Measurements from ENCODE around the gene TESK2. TPM values are rescaled to one million over a fixed set of nuclear protein-coding genes. Genes with fewer than 3 reads are reported as not detected.

Gene TESK2
- total and polyA plus RNA-seq, 2 of the 13 experiments (the other 11 are each of a cell fraction or from before 2014, with no cell fraction given) = 5.5 to 9.6 TPM

DNA sequence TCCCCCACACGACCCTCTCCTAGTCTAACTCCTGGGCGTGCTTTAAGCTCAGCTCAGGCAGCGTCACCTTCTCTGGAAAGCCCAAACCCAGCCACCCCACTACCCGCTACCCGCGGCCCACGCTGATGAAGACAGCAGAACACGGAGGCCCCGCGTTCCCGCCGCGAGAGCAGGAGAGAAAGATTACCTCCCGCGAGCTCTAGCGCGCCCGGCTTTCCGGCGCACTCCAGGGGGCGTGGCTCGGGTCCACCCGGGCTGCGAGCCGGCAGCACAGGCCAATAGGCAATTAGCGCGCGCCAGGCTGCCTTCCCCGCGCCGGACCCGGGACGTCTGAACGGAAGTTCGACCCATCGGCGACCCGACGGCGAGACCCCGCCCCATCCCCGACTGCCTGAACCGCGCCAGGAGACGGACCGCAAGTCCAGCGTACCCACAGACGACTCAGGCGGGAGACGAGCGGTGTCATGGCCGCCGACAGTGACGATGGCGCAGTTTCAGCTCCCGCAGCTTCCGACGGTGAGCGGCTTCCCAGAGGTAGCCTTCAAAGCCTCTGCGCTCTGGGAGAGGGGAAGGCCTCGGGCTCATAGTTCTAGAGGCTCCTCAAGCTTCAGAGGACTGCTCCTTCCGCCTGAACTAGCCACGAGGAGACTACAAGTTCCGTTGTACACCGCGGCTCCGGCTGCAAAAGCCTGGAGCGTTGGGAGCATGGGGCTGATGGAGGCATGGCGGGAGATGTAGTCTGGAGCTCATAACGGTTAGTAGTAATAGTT lies 151.0 kb downstream of the TESK2 start, which contains the start of the genes MUTYH and TOE1 (continued):
- TF ChIP-seq, protein P1, sequence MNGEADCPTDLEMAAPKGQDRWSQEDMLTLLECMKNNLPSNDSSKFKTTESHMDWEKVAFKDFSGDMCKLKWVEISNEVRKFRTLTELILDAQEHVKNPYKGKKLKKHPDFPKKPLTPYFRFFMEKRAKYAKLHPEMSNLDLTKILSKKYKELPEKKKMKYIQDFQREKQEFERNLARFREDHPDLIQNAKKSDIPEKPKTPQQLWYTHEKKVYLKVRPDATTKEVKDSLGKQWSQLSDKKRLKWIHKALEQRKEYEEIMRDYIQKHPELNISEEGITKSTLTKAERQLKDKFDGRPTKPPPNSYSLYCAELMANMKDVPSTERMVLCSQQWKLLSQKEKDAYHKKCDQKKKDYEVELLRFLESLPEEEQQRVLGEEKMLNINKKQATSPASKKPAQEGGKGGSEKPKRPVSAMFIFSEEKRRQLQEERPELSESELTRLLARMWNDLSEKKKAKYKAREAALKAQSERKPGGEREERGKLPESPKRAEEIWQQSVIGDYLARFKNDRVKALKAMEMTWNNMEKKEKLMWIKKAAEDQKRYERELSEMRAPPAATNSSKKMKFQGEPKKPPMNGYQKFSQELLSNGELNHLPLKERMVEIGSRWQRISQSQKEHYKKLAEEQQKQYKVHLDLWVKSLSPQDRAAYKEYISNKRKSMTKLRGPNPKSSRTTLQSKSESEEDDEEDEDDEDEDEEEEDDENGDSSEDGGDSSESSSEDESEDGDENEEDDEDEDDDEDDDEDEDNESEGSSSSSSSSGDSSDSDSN (CRISPR knock-in tag; IDR thresholded peaks at IDR 0.05) = peak; percentile 92
- TF ChIP-seq, protein P2, sequence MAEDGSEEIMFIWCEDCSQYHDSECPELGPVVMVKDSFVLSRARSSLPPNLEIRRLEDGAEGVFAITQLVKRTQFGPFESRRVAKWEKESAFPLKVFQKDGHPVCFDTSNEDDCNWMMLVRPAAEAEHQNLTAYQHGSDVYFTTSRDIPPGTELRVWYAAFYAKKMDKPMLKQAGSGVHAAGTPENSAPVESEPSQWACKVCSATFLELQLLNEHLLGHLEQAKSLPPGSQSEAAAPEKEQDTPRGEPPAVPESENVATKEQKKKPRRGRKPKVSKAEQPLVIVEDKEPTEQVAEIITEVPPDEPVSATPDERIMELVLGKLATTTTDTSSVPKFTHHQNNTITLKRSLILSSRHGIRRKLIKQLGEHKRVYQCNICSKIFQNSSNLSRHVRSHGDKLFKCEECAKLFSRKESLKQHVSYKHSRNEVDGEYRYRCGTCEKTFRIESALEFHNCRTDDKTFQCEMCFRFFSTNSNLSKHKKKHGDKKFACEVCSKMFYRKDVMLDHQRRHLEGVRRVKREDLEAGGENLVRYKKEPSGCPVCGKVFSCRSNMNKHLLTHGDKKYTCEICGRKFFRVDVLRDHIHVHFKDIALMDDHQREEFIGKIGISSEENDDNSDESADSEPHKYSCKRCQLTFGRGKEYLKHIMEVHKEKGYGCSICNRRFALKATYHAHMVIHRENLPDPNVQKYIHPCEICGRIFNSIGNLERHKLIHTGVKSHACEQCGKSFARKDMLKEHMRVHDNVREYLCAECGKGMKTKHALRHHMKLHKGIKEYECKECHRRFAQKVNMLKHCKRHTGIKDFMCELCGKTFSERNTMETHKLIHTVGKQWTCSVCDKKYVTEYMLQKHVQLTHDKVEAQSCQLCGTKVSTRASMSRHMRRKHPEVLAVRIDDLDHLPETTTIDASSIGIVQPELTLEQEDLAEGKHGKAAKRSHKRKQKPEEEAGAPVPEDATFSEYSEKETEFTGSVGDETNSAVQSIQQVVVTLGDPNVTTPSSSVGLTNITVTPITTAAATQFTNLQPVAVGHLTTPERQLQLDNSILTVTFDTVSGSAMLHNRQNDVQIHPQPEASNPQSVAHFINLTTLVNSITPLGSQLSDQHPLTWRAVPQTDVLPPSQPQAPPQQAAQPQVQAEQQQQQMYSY (CRISPR knock-in tag; IDR thresholded peaks at IDR 0.05) = no peak
- no peak for TF ChIP-seq ZBTB20 (CRISPR knock-in tag; IDR thresholded peaks at IDR 0.05; ENCODE audit: borderline replicate concordance, low read depth)
- TF ChIP-seq, protein P3, sequence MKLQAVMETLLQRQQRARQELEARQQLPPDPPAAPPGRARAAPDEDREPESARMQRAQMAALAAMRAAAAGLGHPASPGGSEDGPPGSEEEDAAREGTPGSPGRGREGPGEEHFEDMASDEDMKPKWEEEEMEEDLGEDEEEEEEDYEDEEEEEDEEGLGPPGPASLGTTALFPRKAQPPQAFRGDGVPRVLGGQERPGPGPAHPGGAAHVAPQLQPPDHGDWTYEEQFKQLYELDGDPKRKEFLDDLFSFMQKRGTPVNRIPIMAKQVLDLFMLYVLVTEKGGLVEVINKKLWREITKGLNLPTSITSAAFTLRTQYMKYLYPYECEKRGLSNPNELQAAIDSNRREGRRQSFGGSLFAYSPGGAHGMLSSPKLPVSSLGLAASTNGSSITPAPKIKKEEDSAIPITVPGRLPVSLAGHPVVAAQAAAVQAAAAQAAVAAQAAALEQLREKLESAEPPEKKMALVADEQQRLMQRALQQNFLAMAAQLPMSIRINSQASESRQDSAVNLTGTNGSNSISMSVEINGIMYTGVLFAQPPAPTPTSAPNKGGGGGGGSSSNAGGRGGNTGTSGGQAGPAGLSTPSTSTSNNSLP (IDR thresholded peaks at IDR 0.05; ENCODE audit: low read depth, low read length) = no peak
- peak; percentile 57; the same call in 1 of the 2 replicates for TF ChIP-seq ZNF567 (CRISPR knock-in tag; IDR thresholded peaks at IDR 0.05; ENCODE audit: borderline replicate concordance)
- peak; percentile 94 for TF ChIP-seq ZNF790 (CRISPR knock-in tag; IDR thresholded peaks at IDR 0.05; ENCODE audit: borderline replicate concordance)
- no peak for TF ChIP-seq RORA (CRISPR knock-in tag; IDR thresholded peaks at IDR 0.05)
- peak; percentile 88; the same call in 1 of the 2 replicates for TF ChIP-seq EED (CRISPR knock-in tag; IDR thresholded peaks at IDR 0.05)
- TF ChIP-seq TBL1XR1 (IDR thresholded peaks at IDR 0.05; ENCODE audit: borderline replicate concordance, low read length, partially characterized antibody) = peak; percentile 23
- TF ChIP-seq PRPF4 (IDR thresholded peaks at IDR 0.05; ENCODE audit: low read depth, low read length, poor library complexity, severe bottlenecking) = no peak
- no peak for TF ChIP-seq ZNF720 (CRISPR knock-in tag; IDR thresholded peaks at IDR 0.05)
- TF ChIP-seq ZNF772 (CRISPR knock-in tag; IDR thresholded peaks at IDR 0.05) = peak; percentile 96
- TF ChIP-seq MEF2D (CRISPR knock-in tag; IDR thresholded peaks at IDR 0.05) = peak; percentile 76
- peak; percentile 85; the same call in 1 of the 2 replicates for TF ChIP-seq ZNF749 (CRISPR knock-in tag; IDR thresholded peaks at IDR 0.05; ENCODE audit: borderline replicate concordance)
- peak; percentile 65; the same call in 1 of the 2 replicates for TF ChIP-seq HCFC1 (IDR thresholded peaks at IDR 0.05; ENCODE audit: low read depth, low read length)
